ENCODE data around the gene RNASE1. TPM values are rescaled to one million over a fixed set of nuclear protein-coding genes. Genes with fewer than 3 reads are reported as not detected.

Gene RNASE1
- total and polyA plus RNA-seq, 4 donors: 5.8 to 37.9 (median 22.1) TPM

DNA sequence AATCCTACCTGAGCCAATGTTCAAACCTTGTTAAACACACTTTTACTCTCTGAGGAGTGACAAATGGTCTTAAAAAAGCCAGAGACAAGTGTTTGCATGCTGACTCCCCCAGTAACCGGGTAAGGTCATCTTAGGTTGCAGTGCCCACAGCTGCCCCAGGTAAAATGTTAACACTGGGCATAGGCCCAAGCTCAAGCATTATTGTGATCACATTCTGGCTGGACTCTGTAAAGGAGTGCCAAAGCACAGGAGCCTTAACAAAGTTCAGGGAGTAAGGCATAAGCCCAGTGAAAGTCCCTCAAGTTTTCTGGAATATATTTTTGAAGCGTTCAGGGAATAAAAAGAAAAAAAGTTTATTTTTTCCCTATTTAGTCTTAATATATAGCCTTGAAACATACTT is 48.3 kb downstream of the RNASE1 start:
- Histone ChIP-seq H3K27me3 (ENCODE audit: control insufficient read depth in 4 of 4, insufficient read depth in 4 of 4, low read length in 3 of 4) (no peaks in the 10 kb centered on the region), H3K4me1 (ENCODE audit: control insufficient read depth in 4 of 4, insufficient read depth in 4 of 4, low read length in 3 of 4) (peaks cover 0 to 6% (median 4%) of the 10 kb centered on the region in 4 donors), H3K9me3 (ENCODE audit: control insufficient read depth in 4 of 4, low read length in 3 of 4) (peaks cover 3 to 8% (median 5%) of the 10 kb centered on the region in 4 donors), H3K27ac (ENCODE audit: low read depth in 1 of 2, low read length in 2 of 2) (no peak overlapping the region), H3K36me3 (ENCODE audit: control insufficient read depth in 4 of 4, insufficient read depth in 3 of 4, low read depth in 1 of 4, low read length in 3 of 4) (no peaks in the 10 kb centered on the region), H3K4me3 (ENCODE audit: low read depth in 1 of 3, low read length in 3 of 3) (no peak overlapping the region), H3K9ac (ENCODE audit: low read depth in 1 of 2, low read length in 2 of 2) (no peak overlapping the region)
- no peak for DNase-seq (ENCODE audit: low spot score)
- TF ChIP-seq RXRA (IDR thresholded peaks at IDR 0.05): peak in 1 of 2 donors; percentile 53
- no peak for TF ChIP-seq EGR1 (IDR thresholded peaks at IDR 0.05; ENCODE audit: low read depth in 2 of 2)
- TF ChIP-seq HNF4A (conservative IDR thresholded peaks at IDR 0.05): peak in 1 of 2 donors; percentile 59
- 44% methylated on average over 2 of the region's 2 CpGs for WGBS

DNA sequence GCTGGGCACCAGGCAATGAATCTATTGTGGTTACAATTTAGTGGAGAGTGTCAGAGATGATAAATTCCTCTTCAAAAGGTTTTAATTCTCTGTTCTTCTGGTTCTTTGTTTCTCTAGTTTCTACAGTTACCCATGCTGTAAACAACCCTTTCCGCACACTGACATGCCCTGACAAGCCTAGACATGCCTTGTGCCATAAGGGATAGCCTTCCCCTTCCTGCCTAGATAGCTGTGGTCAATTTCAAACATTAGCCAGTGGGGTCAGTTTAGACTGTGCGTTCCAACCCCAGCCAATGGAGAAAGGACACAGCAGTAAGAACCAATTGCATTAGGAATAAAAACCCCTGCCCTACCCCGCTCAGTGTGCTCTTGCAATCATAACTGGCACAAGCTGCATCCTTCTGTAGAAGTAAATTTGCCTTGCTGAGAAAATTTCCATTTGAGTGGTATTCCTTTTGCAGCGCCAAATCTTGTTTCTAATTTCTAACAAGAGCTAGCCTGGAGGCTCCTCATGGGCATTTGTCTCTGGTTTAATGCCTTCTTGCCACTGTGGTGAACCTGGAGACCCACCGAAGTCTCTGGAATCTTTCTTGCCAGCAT is 50.6 kb downstream of the RNASE1 start:
- peaks cover 0 to 6% (median 4%) of the 10 kb centered on the region in 4 donors for H3K4me1 ChIP-seq (ENCODE audit: control insufficient read depth in 4 of 4, insufficient read depth in 4 of 4, low read length in 3 of 4)

More for the DNA sequence above, 50.6 kb downstream of the RNASE1 start:
- TF ChIP-seq HNF4A (conservative IDR thresholded peaks at IDR 0.05) (no peak), HNF4G (IDR thresholded peaks at IDR 0.05) (no peak), JUND (IDR thresholded peaks at IDR 0.05) (no peak), GABPA (IDR thresholded peaks at IDR 0.05 in 1 of 2, conservative IDR thresholded peaks at IDR 0.05 in 1 of 2) (no peak), NR2F2 (IDR thresholded peaks at IDR 0.05) (no peak), FOXA1 (IDR thresholded peaks at IDR 0.05) (no peak), SP1 (IDR thresholded peaks at IDR 0.05) (no peak), FOXA2 (IDR thresholded peaks at IDR 0.05) (no peak), TAF1 (conservative IDR thresholded peaks at IDR 0.05) (no peak), EGR1 (IDR thresholded peaks at IDR 0.05; ENCODE audit: low read depth in 2 of 2) (no peak), RXRA (IDR thresholded peaks at IDR 0.05) (no peak), YY1 (IDR thresholded peaks at IDR 0.05) (no peak)
- TF ChIP-seq, protein P1, sequence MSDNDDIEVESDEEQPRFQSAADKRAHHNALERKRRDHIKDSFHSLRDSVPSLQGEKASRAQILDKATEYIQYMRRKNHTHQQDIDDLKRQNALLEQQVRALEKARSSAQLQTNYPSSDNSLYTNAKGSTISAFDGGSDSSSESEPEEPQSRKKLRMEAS (IDR thresholded peaks at IDR 0.05): no peak
- TF ChIP-seq, protein P2, sequence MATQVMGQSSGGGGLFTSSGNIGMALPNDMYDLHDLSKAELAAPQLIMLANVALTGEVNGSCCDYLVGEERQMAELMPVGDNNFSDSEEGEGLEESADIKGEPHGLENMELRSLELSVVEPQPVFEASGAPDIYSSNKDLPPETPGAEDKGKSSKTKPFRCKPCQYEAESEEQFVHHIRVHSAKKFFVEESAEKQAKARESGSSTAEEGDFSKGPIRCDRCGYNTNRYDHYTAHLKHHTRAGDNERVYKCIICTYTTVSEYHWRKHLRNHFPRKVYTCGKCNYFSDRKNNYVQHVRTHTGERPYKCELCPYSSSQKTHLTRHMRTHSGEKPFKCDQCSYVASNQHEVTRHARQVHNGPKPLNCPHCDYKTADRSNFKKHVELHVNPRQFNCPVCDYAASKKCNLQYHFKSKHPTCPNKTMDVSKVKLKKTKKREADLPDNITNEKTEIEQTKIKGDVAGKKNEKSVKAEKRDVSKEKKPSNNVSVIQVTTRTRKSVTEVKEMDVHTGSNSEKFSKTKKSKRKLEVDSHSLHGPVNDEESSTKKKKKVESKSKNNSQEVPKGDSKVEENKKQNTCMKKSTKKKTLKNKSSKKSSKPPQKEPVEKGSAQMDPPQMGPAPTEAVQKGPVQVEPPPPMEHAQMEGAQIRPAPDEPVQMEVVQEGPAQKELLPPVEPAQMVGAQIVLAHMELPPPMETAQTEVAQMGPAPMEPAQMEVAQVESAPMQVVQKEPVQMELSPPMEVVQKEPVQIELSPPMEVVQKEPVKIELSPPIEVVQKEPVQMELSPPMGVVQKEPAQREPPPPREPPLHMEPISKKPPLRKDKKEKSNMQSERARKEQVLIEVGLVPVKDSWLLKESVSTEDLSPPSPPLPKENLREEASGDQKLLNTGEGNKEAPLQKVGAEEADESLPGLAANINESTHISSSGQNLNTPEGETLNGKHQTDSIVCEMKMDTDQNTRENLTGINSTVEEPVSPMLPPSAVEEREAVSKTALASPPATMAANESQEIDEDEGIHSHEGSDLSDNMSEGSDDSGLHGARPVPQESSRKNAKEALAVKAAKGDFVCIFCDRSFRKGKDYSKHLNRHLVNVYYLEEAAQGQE (IDR thresholded peaks at IDR 0.05): no peak
- TF ChIP-seq, protein P3, sequence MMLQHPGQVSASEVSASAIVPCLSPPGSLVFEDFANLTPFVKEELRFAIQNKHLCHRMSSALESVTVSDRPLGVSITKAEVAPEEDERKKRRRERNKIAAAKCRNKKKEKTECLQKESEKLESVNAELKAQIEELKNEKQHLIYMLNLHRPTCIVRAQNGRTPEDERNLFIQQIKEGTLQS (IDR thresholded peaks at IDR 0.05): no peak
- TF ChIP-seq, protein P4, sequence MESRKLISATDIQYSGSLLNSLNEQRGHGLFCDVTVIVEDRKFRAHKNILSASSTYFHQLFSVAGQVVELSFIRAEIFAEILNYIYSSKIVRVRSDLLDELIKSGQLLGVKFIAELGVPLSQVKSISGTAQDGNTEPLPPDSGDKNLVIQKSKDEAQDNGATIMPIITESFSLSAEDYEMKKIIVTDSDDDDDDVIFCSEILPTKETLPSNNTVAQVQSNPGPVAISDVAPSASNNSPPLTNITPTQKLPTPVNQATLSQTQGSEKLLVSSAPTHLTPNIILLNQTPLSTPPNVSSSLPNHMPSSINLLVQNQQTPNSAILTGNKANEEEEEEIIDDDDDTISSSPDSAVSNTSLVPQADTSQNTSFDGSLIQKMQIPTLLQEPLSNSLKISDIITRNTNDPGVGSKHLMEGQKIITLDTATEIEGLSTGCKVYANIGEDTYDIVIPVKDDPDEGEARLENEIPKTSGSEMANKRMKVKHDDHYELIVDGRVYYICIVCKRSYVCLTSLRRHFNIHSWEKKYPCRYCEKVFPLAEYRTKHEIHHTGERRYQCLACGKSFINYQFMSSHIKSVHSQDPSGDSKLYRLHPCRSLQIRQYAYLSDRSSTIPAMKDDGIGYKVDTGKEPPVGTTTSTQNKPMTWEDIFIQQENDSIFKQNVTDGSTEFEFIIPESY (IDR thresholded peaks at IDR 0.05): no peak
- TF ChIP-seq, protein P5, sequence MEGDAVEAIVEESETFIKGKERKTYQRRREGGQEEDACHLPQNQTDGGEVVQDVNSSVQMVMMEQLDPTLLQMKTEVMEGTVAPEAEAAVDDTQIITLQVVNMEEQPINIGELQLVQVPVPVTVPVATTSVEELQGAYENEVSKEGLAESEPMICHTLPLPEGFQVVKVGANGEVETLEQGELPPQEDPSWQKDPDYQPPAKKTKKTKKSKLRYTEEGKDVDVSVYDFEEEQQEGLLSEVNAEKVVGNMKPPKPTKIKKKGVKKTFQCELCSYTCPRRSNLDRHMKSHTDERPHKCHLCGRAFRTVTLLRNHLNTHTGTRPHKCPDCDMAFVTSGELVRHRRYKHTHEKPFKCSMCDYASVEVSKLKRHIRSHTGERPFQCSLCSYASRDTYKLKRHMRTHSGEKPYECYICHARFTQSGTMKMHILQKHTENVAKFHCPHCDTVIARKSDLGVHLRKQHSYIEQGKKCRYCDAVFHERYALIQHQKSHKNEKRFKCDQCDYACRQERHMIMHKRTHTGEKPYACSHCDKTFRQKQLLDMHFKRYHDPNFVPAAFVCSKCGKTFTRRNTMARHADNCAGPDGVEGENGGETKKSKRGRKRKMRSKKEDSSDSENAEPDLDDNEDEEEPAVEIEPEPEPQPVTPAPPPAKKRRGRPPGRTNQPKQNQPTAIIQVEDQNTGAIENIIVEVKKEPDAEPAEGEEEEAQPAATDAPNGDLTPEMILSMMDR (IDR thresholded peaks at IDR 0.05; ENCODE audit: low read depth, low read length, missing input control): no peak
- 88% methylated on average over 5 of the region's 5 CpGs for WGBS
- H3K27me3 ChIP-seq (ENCODE audit: control insufficient read depth in 4 of 4, insufficient read depth in 4 of 4, low read length in 3 of 4): no peaks in the 10 kb centered on the region
- H3K4me3 ChIP-seq (ENCODE audit: low read depth in 1 of 3, low read length in 3 of 3): no peak overlapping the region
- H3K27ac ChIP-seq (ENCODE audit: low read depth in 1 of 2, low read length in 2 of 2): no peak overlapping the region
- no peak for DNase-seq (ENCODE audit: low spot score)
- no peak overlapping the region for H3K9ac ChIP-seq (ENCODE audit: low read depth in 1 of 2, low read length in 2 of 2)
- H3K9me3 ChIP-seq (ENCODE audit: control insufficient read depth in 4 of 4, low read length in 3 of 4): peaks cover 3 to 8% (median 5%) of the 10 kb centered on the region in 4 donors
- no peaks in the 10 kb centered on the region for H3K36me3 ChIP-seq (ENCODE audit: control insufficient read depth in 4 of 4, insufficient read depth in 3 of 4, low read depth in 1 of 4, low read length in 3 of 4)
